WTC11 (cell line): ENCODE results near the gene ZSCAN20.

Experiments used
- ATF2 ChIP-seq: sonication (generic); formaldehyde crosslinking; IDR thresholded peaks from 2 replicates; pipeline ENCODE4 v1.8.1; 2022; ENCODE audit warnings: low read depth, missing genetic modification reagents, borderline replicate concordance
- ATF3 ChIP-seq: sonication (generic); formaldehyde crosslinking; conservative IDR thresholded peaks from 2 replicates; pipeline ENCODE4 v1.8.1; 2022; ENCODE audit warnings: mild to moderate bottlenecking, missing genetic modification reagents
- CTCF ChIP-seq: fragments of 200-600 bp; IDR thresholded peaks from 2 replicates; pipeline ENCODE4 v1.8.0; 2022; ENCODE audit warnings: antibody characterized with exemption
- E2F5 ChIP-seq: sonication (generic); formaldehyde crosslinking; IDR thresholded peaks from 2 replicates; pipeline ENCODE4 v1.8.1; 2022; ENCODE audit warnings: mild to moderate bottlenecking, moderate library complexity, missing genetic modification reagents
- JUN ChIP-seq: sonication (generic); formaldehyde crosslinking; IDR thresholded peaks from 2 replicates; pipeline ENCODE4 v1.8.0; 2023; ENCODE audit warnings: mild to moderate bottlenecking, missing genetic modification reagents
- MAX ChIP-seq: sonication (generic); formaldehyde crosslinking; IDR thresholded peaks from 2 replicates; pipeline ENCODE4 v1.8.0; 2022; ENCODE audit warnings: mild to moderate bottlenecking, missing genetic modification reagents
- MYBL2 ChIP-seq: sonication (generic); formaldehyde crosslinking; IDR thresholded peaks from 2 replicates; pipeline ENCODE4 v1.8.1; 2023; ENCODE audit warnings: mild to moderate bottlenecking, moderate library complexity, missing genetic modification reagents
- NFYB ChIP-seq: sonication (generic); formaldehyde crosslinking; conservative IDR thresholded peaks from 2 replicates; pipeline ENCODE4 v1.8.0; 2022; ENCODE audit warnings: low read depth, missing genetic modification reagents
- SP1 ChIP-seq: sonication (generic); formaldehyde crosslinking; conservative IDR thresholded peaks from 2 replicates; pipeline ENCODE4 v1.8.1; 2022; ENCODE audit warnings: missing genetic modification reagents
- USF2 ChIP-seq: sonication (generic); formaldehyde crosslinking; IDR thresholded peaks from 2 replicates; pipeline ENCODE4 v1.8.1; 2023; ENCODE audit warnings: mild to moderate bottlenecking, missing genetic modification reagents, moderate library complexity

- TF ChIP-seq CTCF (no peak), NFYB (CRISPR knock-in tag) (no peak), ATF3 (CRISPR knock-in tag) (no peak), E2F5 (no peak), SP1 (CRISPR knock-in tag) (no peak), ATF2 (CRISPR knock-in tag) (no peak), MAX (CRISPR knock-in tag) (no peak), JUN (CRISPR knock-in tag) (no peak), USF2 (no peak), MYBL2 (no peak)
Observed at GRCh38 chr1:33503506-33503905, 31.1 kb downstream of the ZSCAN20 start.
